B cell (primary cell): ENCODE results near the gene ROR2.

Source experiments
- EZH2 ChIP-seq: IDR thresholded peaks from 2 replicates; pipeline ENCODE4 v1.6.1; 2012; ENCODE audit warnings: borderline replicate concordance, low read depth, mild to moderate bottlenecking, moderate library complexity, low read length; ENCODE audit not compliant: insufficient read depth, poor library complexity, severe bottlenecking
- TF ChIP-seq, protein P1 (sequence below): fragments of 200-600 bp; IDR thresholded peaks from one replicate; pipeline ENCODE4 v1.8.0; 2022; ENCODE audit warnings: antibody characterized with exemption, mild to moderate bottlenecking

DNA sequence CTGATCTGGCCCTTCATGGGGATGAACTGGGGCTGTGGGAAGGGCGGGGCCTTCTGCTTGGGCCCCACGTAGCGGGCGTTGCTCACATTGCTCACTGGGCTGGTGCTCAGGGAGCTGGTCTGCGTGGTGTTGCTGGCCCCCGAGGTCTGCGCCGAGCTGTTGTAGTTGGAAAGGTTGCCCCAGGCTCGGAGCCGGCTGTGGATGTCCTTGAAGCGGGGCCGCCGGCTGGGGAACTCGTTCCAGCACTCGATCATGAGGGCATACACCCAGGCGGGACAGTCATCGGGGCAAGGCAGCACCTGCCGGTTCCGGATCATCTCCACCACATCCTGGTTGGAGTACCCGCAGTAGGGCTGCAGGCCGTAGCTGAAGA lies 226.0 kb downstream of the ROR2 start:
- no peak for TF ChIP-seq EZH2
- TF ChIP-seq, protein P1, sequence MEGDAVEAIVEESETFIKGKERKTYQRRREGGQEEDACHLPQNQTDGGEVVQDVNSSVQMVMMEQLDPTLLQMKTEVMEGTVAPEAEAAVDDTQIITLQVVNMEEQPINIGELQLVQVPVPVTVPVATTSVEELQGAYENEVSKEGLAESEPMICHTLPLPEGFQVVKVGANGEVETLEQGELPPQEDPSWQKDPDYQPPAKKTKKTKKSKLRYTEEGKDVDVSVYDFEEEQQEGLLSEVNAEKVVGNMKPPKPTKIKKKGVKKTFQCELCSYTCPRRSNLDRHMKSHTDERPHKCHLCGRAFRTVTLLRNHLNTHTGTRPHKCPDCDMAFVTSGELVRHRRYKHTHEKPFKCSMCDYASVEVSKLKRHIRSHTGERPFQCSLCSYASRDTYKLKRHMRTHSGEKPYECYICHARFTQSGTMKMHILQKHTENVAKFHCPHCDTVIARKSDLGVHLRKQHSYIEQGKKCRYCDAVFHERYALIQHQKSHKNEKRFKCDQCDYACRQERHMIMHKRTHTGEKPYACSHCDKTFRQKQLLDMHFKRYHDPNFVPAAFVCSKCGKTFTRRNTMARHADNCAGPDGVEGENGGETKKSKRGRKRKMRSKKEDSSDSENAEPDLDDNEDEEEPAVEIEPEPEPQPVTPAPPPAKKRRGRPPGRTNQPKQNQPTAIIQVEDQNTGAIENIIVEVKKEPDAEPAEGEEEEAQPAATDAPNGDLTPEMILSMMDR, result no peak
